ENCODE results near the gene ARHGEF7.

Gene ARHGEF7

GRCh38 chr13:111093634-111094033 is 21.5 kb upstream of the ARHGEF7 start:
- TF ChIP-seq CTCF (IDR thresholded peaks at IDR 0.05) (no peak), ZFX (IDR thresholded peaks at IDR 0.05; ENCODE audit: borderline replicate concordance) (no peak)
- no peak overlapping the region for H3K27ac ChIP-seq

- no peak overlapping the region for H3K27ac ChIP-seq
- no peak for TF ChIP-seq ZFX (IDR thresholded peaks at IDR 0.05; ENCODE audit: borderline replicate concordance)
- TF ChIP-seq CTCF (IDR thresholded peaks at IDR 0.05): no peak
These were observed 19.9 kb upstream of the ARHGEF7 start for GRCh38 chr13:111095031-111095840.

GRCh38 chr13:111095911-111096501 is 19.1 kb upstream of the ARHGEF7 start:
- TF ChIP-seq ZFX (IDR thresholded peaks at IDR 0.05; ENCODE audit: borderline replicate concordance): no peak
- no peak for TF ChIP-seq CTCF (IDR thresholded peaks at IDR 0.05)
- H3K27ac ChIP-seq: no peak overlapping the region

- no peak for TF ChIP-seq CTCF (IDR thresholded peaks at IDR 0.05)
- TF ChIP-seq ZFX (IDR thresholded peaks at IDR 0.05; ENCODE audit: borderline replicate concordance): no peak
These were observed 15.8 kb upstream of the ARHGEF7 start for GRCh38 chr13:111099290-111099689.

GRCh38 chr13:111110054-111110453 is 5.1 kb upstream of the ARHGEF7 start:
- TF ChIP-seq CTCF (IDR thresholded peaks at IDR 0.05) (no peak), ZFX (IDR thresholded peaks at IDR 0.05; ENCODE audit: borderline replicate concordance) (no peak)
- no peak overlapping the region for H3K27ac ChIP-seq

More at GRCh38 chr13:111099290-111099689, 15.8 kb upstream of the ARHGEF7 start:
- H3K27ac ChIP-seq: no peak overlapping the region

- TF ChIP-seq CTCF (IDR thresholded peaks at IDR 0.05): no peak
- TF ChIP-seq ZFX (IDR thresholded peaks at IDR 0.05; ENCODE audit: borderline replicate concordance): no peak
- H3K27ac ChIP-seq: no peak overlapping the region
These were observed 3.7 kb upstream of the ARHGEF7 start for GRCh38 chr13:111111376-111111937.

- no peak for TF ChIP-seq CTCF (IDR thresholded peaks at IDR 0.05)
- no peak for TF ChIP-seq ZFX (IDR thresholded peaks at IDR 0.05; ENCODE audit: borderline replicate concordance)
- no peak overlapping the region for H3K27ac ChIP-seq
These were observed 2.9 kb upstream of the ARHGEF7 start for GRCh38 chr13:111112196-111112595.
